Activated B cell treated with CpG ODN at 0.5 μM for 24 hours (primary cell): ENCODE data around the gene LMO7. TPM values are rescaled to one million over a fixed set of nuclear protein-coding genes. Genes with fewer than 3 reads are reported as not detected.

ENCODE experiments used
- ATAC-seq: fragments of 200-7000 bp; cut with Tn5 transposase; one replicate; pipeline ENCODE4 v1.10.0; 2021; ENCODE audit warnings: low read depth, mild to moderate bottlenecking, moderate library complexity
- CTCF ChIA-PET: fragments of 350-600 bp; sonication (Branson Sonifier 250); formaldehyde crosslinking; loops from one replicate; lab custom pipeline; 2021; ENCODE audit warnings: antibody characterized with exemption; lab: Charles Lee
- POLR2A ChIA-PET: fragments of 350-600 bp; sonication (Branson Sonifier 250); formaldehyde crosslinking; loops from one replicate; lab custom pipeline; 2021; ENCODE audit warnings: antibody characterized with exemption; lab: Charles Lee
- DNase-seq: peaks from one replicate; pipeline ENCODE4 v3.0.0; 2022
- H3K27ac Mint-ChIP-seq: one replicate; pipeline ENCODE4 v1.8.0; 2020; ENCODE audit warnings: mixed read lengths
- H3K27me3 Mint-ChIP-seq: one replicate; pipeline ENCODE4 v1.8.0; 2021; ENCODE audit warnings: mixed read lengths
- H3K36me3 Mint-ChIP-seq: one replicate; pipeline ENCODE4 v1.8.0; 2021; ENCODE audit warnings: low read depth, mixed read lengths
- H3K4me1 Mint-ChIP-seq: one replicate; pipeline ENCODE4 v1.8.0; 2021; ENCODE audit warnings: mixed read lengths
- H3K4me3 Mint-ChIP-seq: one replicate; pipeline ENCODE4 v1.8.0; 2020; ENCODE audit warnings: mild to moderate bottlenecking, mixed read lengths
- H3K9me3 Mint-ChIP-seq: one replicate; pipeline ENCODE4 v1.8.0; 2020; ENCODE audit warnings: mixed read lengths
- CTCF ChIP-seq: fragments of 200-600 bp; IDR thresholded peaks from one replicate; pipeline ENCODE4 v1.8.0; 2022; ENCODE audit warnings: antibody characterized with exemption, mild to moderate bottlenecking
- intact Hi-C: fragments of 100-400 bp; cut with micrococcal nuclease; formaldehyde crosslinking; loops from one replicate; pipeline ENCODE4 v1.15.1; 2024
- total RNA-seq: library from RNA; stranded (reverse); gene quantifications from 2 replicates; pipeline ENCODE4 v1.2.3, GENCODE V29; 2022

Gene LMO7
- total RNA-seq, 1 donor from 2014 or later, result 19.5 TPM

- ChIA-PET POLR2A (no interaction called here), CTCF (interaction anchor here (1.0 to 4.3 kb wide), 9 partner anchors 10 to 1109 kb away, joined by 3 to 44 read pairs (median 5); no protein-coding TSS in a partner anchor)
- no peaks in the 10 kb centered on the region for H3K9me3 Mint-ChIP-seq
- no peak overlapping the region for H3K27ac Mint-ChIP-seq
- ATAC-seq (no peak), DNase-seq (no peak)
- intact Hi-C loops, result loop anchor here (10.0 kb wide), 1 partner anchor 1694 kb away; no protein-coding TSS in a partner anchor
- H3K27me3 Mint-ChIP-seq, result peaks cover 16% of the 10 kb centered on the region
- peaks cover 2% of the 10 kb centered on the region for H3K4me1 Mint-ChIP-seq
- H3K36me3 Mint-ChIP-seq, result no peaks in the 10 kb centered on the region
- H3K4me3 Mint-ChIP-seq, result no peak overlapping the region
- TF ChIP-seq CTCF, result no peak
Measured at GRCh38 chr13:75871059-75871458, 234.9 kb downstream of the LMO7 start.

GRCh38 chr13:75872980-75873379 lies 236.8 kb downstream of the LMO7 start:
- POLR2A ChIA-PET, result no interaction called here
- Mint-ChIP-seq H3K4me3 (no peak overlapping the region), H3K36me3 (no peaks in the 10 kb centered on the region), H3K27me3 (peaks cover 16% of the 10 kb centered on the region), H3K9me3 (no peaks in the 10 kb centered on the region), H3K27ac (no peak overlapping the region), H3K4me1 (peaks cover 4% of the 10 kb centered on the region)
- TF ChIP-seq CTCF, result no peak
- CTCF ChIA-PET, result interaction anchor here (0.9 to 1.4 kb wide), 4 partner anchors 601 to 1107 kb away, joined by 3 to 7 read pairs (median 4); no protein-coding TSS in a partner anchor
- DNase-seq (no peak), ATAC-seq (no peak)
- intact Hi-C loops, result loop anchor here (10.0 kb wide), 1 partner anchor 1692 kb away; no protein-coding TSS in a partner anchor

- no peak overlapping the region for H3K4me3 Mint-ChIP-seq
- CTCF ChIA-PET, result interaction anchor here (0.9 to 1.4 kb wide), 4 partner anchors 601 to 1107 kb away, joined by 3 to 7 read pairs (median 4); no protein-coding TSS in a partner anchor
- H3K4me1 Mint-ChIP-seq, result peaks cover 4% of the 10 kb centered on the region
- POLR2A ChIA-PET, result no interaction called here
- H3K9me3 Mint-ChIP-seq, result no peaks in the 10 kb centered on the region
- H3K36me3 Mint-ChIP-seq, result no peaks in the 10 kb centered on the region
- H3K27ac Mint-ChIP-seq, result no peak overlapping the region
- H3K27me3 Mint-ChIP-seq, result peaks cover 16% of the 10 kb centered on the region
- ATAC-seq (no peak), DNase-seq (no peak)
- TF ChIP-seq CTCF, result no peak
- intact Hi-C loops, result loop anchor here (10.0 kb wide), 1 partner anchor 1691 kb away; no protein-coding TSS in a partner anchor
Measured at GRCh38 chr13:75873494-75873893, 237.4 kb downstream of the LMO7 start.

GRCh38 chr13:75875450-75875849 lies 239.3 kb downstream of the LMO7 start:
- no peaks in the 10 kb centered on the region for H3K9me3 Mint-ChIP-seq
- no peaks in the 10 kb centered on the region for H3K36me3 Mint-ChIP-seq
- no peak for TF ChIP-seq CTCF
- ATAC-seq, result no peak
- intact Hi-C loops, result loop anchor here (5.0 to 10.0 kb wide), 2 partner anchors 1012 to 1689 kb away; partner anchors contain the start of gene KCTD12
- no peak overlapping the region for H3K27ac Mint-ChIP-seq
- CTCF ChIA-PET, result interaction anchor here (0.9 to 5.0 kb wide), 8 partner anchors 10 to 1104 kb away, joined by 3 to 49 read pairs (median 10); partner anchors contain the start of gene KCTD12
- H3K4me3 Mint-ChIP-seq, result no peak overlapping the region
- DNase-seq, result no peak
- H3K27me3 Mint-ChIP-seq, result peaks cover 16% of the 10 kb centered on the region
- POLR2A ChIA-PET, result no interaction called here
- peaks cover 3% of the 10 kb centered on the region for H3K4me1 Mint-ChIP-seq
